NCI-H1048 (cell line): ENCODE results near the gene FANCC.
"Not testable (repeated sequence)": the region's sequence is repeated elsewhere in the genome, so short reads cannot be mapped to it uniquely, and the experiment has no call there.

ENCODE experiments used
- DNase-seq: peaks from one replicate; lab custom pipeline; 2025; lab: John Stamatoyannopoulos, UW

The FANCC gene

DNA sequence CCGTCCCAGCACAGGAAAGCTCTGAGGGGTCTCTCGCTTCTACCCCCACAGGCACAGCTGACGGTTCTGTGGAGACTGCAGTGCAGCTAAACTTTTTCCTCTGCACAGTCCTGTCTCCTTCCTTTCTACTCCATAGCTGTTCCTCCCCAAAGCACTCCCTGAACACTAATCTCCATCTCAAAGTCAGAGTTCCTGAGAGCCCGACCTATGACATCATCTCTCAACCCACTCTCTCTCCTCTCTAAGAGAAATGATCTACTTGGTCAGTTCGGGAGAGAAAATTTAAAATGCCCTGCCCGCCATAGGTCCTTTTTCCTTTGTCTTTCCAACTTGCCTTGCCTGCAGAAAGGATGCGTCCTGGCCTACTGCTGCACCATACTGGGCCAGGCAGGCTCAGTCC lies 90.6 kb downstream of the FANCC start:
- no peak for DNase-seq

DNA sequence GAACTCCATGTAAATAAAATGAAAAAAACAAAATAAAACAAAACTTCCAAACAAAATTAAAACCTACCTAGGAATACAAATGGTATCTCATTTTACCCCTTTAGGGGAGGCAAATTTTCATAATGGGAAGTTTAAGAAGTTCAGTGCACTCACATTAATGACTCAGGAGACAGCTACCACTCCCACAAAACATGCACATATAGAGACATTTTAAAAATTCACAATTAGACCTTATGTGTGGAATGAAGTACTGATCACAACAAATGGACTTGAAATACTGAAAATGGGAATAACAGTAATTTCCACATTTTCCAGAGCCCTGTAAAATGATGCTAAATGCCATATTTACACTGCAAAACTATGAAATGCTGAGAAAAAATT lies 91.8 kb downstream of the FANCC start:
- DNase-seq: no peak

DNA sequence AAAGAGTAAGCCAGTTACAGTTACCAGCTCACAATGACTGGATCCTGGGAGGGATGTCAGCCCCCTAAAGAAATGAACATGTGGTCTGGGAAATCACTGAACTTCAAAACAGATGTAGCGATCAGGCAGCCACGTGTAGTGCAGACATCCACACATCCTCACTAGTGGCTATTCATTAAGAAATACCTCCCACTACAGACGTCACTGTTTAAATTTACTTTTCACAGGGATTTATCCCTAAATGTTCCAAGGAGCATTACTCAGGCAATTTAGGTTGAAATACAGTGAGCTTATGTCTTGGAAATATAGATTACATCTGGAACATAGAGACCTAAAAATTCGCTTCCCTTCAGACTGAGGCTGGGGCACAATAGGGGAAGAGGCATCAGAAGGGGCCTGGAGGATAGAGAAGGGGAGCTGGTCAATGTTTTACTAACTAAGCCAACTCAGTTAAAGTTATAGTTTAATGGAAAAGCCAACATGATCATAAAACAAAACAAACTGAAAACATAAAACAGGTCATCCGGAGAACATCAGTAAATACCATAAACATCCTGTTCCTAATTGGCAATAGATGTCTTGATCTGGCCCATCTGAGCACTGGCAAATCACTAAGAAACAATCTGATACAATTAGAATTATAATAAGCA lies 92.3 kb downstream of the FANCC start:
- no peak for DNase-seq

DNA sequence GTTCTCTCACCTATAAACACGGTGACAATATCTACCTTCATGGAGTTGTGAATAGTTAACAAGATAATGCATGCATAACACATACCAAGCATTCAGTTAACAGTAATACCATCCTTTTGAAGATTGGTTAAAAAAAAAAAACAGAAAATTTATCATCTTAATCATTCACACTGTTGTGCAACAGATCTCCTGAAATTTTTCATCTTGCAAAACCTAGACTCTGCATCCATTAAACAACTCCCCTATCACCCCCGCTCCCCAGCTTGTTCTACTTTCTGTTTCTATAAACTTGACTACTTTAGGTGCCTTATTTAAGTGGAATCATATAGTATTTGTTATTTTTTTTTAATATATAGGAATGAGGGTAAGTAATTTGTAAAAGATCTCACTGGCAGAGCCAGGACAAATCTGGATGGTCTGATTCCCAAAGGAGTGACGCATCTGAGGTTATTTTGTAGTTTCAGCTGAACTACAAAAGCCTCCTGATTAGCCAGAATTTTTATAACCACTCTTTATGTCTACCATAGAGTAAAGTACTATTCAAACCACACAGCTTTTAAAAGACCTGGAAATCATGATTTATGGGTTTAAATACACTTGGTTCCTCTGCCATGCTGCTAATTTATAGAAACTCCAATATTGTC lies 93.0 kb downstream of the FANCC start:
- no peak for DNase-seq

DNA sequence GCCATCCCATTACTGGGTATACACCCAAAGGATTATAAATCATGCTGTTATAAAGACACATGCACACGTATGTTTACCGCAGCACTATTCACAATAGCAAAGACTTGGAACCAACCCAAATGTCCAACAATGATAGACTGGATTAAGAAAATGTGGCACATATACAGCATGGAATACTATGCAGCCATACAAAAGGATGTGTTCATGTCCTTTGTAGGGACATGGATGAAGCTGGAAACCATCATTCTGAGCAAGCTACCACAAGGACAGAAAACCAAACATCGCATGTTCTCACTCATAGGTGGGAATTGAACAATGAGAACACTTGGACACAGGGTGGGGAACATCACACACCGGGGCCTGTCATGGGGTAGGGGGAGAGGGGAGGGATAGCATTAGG lies 97.2 kb downstream of the FANCC start:
- not testable (repeated sequence) for DNase-seq

DNA sequence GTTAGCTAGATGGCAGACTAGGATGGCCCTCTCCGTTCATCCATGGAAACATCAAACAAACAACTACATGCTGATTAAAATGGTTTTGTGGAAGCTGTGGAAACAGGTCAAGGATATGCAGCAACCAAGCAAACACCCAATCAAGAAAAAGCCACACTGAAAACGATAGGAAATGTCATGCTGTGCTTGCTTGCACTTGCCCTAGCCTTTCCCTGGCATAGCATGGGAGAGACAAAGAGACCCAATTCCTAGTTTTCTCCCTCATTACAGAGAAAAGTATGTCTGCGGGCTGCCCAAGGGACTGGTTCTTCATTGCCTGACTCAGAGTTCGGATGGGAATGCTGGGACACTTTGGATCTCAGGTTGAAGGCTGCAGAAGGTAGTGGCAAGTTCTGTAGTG lies 98.7 kb downstream of the FANCC start:
- DNase-seq: no peak

DNA sequence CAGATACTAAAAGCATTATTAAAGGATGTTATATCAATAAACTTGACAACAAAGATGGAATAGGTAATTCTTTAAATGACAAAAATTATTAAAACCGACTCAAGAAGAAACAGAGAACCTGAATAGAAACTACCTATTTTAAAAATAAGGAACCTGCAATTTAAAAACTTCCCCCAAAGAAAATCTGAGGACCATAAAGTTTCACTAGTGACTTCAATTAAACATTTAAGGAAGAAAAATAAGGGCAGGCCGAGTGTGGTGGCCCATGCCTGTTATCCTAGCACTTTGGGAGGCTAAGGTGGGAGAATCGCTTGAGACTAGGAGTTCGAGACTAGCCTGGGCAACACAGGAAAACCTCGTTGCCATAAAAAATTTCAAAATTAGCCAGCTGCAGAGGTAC lies 99.6 kb downstream of the FANCC start:
- no peak for DNase-seq

DNA sequence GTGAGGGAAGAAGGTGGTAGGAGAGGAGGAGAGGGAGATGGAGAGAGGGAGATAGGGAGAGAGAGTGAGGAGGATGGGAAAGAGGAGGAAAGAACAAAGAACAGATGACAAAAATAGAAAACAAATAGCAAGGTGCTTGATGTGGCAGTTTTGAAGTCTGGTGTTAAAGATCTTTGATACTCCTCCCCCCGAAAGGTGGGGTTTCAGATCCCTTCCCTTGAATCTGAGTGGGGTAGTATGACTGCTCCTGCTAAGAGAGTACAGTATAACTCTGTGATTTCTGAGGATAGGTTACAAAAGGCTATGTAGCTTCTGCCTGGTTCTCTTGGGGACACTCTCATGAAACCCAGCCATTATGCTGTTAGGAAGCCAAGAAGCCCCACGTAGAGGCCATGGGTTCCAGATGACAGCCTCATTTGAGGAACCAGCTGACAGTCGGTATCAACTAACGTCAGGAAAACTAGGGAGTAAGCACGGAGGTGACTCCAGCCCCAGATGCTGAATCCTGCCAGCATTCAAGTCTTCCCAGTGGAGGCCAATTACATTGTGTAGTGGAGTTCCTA lies 102.1 kb downstream of the FANCC start:
- no peak for DNase-seq

DNA sequence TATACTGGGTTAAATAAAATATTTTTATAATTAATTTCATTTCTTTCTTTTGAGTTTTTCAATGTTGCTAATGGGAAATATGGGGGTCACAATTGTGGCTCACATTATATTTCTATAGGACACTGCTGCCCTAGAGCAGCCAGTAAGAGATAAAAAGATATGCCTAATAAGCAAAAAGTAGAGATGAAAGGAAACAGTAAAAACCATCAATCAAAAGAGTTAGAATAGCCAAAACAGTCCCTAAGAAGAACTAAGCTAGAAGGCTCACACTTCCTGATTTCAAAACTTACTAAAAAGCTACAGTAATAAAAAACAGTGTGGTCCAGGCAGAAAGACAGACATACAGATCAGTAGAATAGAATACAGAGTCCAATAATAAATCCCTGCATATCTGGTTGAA lies 104.4 kb downstream of the FANCC start:
- no peak for DNase-seq

DNA sequence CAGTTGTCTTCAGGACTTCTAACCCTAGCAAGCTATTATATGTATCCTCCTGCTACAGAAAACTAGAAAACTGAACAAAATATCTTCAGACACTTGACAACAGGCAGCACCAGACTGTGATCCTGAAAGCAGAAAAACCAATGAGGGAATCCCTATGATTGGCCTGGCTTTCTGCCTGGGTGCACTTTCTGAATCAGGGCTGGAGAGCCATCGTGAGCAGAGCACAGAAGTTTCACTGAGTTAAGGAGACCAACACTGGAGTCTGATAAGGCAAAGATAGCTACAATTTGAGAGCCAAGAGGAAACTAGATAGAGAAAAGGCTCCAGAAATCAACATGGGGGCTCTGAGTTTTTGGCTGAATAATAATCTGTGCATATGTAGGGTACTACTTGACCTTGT lies 106.5 kb downstream of the FANCC start:
- DNase-seq: no peak

DNA sequence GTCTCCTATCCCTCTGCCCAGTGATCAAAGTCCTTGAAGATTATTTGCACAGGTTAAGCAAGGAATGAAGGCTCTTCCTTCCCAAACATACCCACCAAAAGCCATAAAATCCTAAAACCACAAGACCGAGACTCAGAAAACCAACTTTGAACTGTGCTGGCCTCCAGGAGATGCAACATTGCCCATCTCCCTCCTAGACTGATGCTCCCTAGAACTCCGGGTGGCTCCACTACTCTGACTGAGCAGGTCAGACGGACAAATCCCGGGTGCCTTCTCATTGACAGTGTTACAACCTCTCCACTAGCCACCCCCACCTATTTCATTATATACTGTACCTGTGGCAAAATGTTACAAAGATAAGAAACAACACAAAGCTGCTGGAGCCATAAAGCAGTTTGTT lies 110.1 kb downstream of the FANCC start:
- no peak for DNase-seq

DNA sequence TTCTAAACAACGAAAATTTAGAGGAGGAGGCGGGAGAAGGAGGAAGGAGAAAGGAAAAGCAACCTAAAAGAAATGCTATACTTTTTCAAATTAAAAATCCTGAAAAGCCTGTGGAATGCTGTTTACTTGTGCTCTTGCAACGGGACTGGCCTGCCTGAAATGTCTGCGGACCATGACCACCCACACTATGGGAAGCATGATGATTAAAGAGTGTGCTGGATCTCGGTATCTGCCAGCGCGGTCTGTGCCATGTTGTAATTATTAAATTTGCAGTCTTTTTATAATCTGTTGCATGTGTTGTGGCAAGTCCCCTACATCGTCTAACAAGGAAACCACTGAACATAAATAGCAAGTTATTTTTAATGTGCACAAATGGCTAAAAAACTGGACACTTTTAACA lies 111.4 kb downstream of the FANCC start:
- no peak for DNase-seq

DNA sequence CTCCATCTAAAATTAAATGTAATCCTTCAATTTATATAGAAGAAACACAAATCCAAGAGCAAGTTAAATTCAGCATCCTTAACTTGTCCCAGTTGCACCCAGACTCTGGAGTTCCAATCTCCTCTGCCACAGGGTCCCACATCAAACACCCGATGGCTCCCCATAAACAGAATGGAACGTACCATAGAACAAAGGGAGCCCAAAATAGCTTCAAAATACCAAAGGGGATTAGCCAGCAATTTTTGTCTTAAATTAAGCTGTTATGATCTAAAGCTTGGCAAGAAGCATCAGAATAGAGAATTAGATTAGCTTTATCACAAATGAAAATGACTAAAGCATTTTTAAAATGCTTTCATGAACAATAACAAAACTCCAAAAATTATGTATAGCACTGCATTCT lies 112.8 kb downstream of the FANCC start:
- no peak for DNase-seq

DNA sequence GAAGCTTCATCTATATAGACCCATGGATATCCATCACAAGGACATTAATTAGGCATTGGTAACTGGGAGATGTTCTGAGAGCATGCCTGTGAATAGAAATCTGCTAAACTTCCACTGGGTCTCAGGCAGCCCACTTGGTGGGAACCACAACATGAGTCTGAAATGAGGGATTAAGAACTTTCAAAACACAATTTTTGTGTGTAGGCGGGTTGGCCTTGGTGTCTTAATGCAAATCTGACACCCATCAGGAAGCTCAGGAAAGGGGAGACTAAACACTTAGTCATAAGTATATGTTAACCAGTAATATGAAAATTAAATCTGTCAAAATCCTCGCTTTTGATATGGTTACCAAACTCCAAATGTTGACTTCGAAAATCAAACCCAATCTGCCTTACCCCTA lies 113.2 kb downstream of the FANCC start:
- DNase-seq: no peak

DNA sequence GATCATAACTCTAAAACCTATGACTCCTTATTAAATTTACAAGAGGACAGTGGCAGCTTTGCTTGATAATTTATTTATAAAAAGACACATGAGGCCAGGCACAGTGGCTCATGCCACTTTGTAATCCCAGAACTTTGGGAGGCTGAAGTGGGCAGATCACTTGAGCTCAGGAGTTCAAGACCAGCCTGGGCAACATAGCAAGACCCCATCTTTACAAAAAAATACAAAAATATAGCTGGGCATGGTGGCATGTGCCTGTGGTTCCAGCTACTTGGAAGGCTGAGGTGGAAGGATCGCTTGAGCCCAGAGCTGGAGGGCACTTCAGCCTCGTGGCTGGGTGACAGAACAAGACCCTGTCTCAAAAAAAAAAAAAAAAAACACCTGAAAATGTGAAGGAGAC lies 114.5 kb downstream of the FANCC start:
- not testable (repeated sequence) for DNase-seq

DNA sequence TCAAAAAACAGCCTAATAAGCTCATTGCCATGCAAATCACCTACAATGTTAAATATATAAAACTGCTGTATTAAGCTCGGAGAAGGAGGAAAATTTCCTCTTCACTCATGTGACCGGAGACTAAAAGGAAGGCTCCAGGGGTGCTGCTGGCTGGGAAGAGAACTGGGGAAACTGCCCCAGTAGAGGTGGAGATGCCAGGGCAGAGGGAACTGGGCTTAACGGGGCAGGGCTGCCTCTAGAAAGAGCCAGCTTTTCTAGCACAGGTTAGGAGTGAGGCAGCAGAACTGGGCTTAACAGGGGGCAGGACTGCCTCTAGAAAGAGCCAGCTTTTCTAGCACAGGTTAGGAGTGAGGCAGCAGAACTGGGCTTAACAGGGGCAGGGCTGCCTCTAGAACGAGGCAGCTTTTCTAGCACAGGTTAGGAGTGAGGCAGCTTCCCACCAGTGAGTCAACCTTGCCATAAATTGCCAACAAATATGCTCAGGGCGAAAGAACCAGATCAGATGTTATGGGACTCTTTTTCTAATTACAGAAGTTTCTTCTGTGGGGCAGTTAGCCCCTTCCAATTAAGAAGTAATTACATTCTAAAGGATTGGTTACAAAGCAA lies 115.3 kb downstream of the FANCC start:
- no peak for DNase-seq

DNA sequence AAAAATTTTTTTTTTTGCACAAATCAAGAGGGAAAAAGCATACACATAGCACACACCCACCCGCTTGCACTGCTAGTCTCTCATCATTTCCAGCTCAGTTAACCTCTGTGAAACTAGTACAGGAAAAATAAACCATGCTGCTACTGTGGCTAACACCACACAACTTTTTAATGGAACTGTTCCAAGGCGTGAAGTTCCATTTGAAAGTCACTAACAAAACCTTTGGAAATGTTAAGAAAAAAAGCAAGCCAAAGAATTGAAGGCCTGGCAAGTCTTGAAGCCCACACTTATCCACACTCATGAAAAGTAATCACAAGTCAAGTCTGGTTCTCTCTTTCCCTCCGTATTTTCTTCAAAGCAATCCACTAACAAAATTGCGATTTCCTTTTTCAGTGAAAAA lies 116.3 kb downstream of the FANCC start:
- DNase-seq: no peak

DNA sequence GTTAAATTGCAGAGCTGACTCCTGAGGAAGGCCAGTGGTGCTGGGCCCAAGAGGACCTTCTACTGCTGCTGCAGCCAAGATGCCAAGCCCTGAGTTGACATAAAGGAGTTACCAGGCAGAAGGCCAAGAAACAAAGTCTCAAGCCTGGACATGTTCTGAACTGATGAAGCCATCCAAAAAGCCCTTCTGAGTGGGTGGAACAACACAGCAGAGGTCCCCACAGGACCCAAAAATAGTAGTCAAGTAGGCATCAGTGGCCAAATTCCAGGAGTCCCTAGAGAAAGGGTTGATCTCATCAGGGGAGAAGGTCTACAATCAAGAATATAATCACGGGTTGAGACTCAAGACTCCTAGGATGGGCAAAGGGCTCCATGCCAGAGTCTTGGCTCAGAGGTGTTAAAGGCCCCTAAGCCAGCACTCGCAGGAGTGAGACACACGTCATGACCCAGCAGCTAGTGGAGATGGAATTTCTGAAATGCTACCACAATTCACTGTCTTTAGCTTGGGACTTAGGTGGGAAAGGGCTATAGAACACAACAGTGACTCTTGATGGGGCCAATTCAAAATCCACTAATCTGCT lies 119.7 kb downstream of the FANCC start:
- DNase-seq: no peak

DNA sequence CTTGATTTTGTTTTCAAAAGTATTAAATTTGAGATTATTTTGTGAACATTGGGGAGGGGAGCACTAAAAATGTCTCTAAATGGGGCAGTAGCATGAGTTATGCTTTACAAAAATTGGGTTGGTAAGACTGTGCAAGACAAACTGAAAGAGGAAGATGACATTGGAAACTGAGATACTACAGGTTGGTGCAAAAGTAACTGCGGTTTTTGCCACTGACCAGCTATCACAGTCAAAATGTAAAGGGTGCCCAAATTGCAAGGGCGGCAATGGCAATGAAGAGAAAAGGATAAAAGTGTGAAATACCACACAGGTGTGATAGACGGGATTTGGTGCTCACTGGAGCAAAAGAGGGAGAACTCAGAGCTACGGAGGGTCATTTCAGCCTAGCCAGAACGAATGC lies 124.0 kb downstream of the FANCC start:
- no peak for DNase-seq

DNA sequence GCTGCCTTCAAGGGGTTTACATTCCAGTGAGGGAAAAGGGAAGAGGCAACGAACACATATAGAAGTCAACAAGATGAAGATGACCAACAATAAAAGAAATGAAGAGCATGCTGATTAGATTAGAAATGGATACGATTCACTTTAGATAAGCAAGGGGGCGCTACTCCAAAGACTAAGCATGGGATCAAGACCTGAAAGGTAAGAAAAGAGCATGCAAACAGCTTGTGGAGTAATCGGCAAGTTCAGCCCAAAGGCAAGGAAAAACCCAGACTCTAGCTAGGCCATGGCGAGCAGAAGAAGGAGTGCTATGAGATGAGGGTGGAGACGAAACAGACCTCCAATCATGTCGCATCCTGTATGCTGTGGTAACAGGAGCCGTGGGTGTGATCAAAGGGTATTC lies 124.4 kb downstream of the FANCC start:
- DNase-seq: no peak

DNA sequence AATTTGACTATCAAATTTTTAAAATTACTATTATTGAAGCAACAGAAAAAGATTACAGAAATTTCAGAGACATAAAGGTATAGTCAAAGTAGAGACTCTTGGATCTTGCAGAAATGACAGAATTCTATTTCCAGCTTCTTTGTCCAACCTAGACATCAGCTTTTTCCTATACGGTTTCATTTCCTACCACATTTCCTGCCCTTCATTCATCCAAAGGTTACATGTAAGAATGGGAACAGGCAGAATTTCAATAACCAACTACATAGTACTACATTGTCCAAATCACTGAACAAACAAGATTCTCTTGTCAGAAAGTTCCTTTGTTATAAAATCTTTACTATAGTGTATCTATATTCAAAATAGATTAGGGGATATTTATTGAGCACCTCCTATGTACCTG lies 124.9 kb downstream of the FANCC start:
- no peak for DNase-seq

DNA sequence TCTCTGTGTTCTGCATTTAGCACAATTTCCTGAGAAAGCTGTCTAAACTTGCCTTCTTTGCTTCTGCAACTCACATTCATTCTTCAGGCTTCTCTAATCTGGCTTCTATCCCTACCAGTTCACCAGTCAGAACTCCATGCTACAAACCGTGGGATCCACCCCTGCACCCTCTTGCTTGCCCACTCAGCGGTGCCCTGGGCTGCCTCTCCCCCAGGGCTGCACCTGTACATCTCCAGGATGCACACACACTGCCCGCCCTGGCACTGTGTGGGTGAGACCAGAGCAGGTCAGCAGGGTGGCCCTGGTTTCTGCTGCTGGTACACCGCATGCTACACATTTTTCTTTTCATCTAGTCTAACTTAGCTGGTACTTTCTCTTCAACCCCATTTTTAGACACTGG lies 127.1 kb downstream of the FANCC start:
- DNase-seq: no peak
